GM12875 (cell line): Measurements from ENCODE around the gene RBM15B.
"Not testable (repeated sequence)": the region's sequence is repeated elsewhere in the genome, so short reads cannot be mapped to it uniquely, and the experiment has no call there.

Source experiments
- H3K4me3 ChIP-seq: one replicate; pipeline ENCODE4 v1.5.1; 2011; ENCODE audit warnings: low read depth, low read length, control low read depth
- TF ChIP-seq, protein P1 (sequence below): IDR thresholded peaks from 2 replicates; pipeline ENCODE4 v1.5.1; 2011; ENCODE audit warnings: low read depth, mild to moderate bottlenecking, control low read depth, inconsistent platforms, low read length, moderate library complexity, borderline replicate concordance; ENCODE audit not compliant: insufficient read depth

RBM15B gene

DNA sequence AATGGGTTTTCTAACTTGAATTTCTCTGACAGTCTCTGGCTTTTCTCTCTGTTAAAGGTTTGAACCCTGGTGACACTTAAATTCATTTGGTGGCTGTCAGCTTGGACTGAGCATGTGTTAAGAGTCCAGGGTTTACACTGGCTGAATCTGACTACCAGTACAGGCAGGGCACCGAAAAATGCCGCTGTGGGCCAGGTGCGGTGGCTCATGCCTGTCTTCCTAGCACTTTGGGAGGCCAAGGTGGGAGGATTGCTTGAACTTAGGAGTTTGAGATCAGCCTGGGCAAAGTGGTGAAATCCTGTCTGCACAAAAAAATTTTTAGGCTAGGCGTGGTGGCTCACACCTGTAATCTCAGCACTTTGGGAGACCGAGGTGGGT, 4.2 kb upstream of the RBM15B start:
- TF ChIP-seq, protein P1, sequence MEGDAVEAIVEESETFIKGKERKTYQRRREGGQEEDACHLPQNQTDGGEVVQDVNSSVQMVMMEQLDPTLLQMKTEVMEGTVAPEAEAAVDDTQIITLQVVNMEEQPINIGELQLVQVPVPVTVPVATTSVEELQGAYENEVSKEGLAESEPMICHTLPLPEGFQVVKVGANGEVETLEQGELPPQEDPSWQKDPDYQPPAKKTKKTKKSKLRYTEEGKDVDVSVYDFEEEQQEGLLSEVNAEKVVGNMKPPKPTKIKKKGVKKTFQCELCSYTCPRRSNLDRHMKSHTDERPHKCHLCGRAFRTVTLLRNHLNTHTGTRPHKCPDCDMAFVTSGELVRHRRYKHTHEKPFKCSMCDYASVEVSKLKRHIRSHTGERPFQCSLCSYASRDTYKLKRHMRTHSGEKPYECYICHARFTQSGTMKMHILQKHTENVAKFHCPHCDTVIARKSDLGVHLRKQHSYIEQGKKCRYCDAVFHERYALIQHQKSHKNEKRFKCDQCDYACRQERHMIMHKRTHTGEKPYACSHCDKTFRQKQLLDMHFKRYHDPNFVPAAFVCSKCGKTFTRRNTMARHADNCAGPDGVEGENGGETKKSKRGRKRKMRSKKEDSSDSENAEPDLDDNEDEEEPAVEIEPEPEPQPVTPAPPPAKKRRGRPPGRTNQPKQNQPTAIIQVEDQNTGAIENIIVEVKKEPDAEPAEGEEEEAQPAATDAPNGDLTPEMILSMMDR: no peak
- H3K4me3 ChIP-seq: peak overlapping the region; percentile 66

DNA sequence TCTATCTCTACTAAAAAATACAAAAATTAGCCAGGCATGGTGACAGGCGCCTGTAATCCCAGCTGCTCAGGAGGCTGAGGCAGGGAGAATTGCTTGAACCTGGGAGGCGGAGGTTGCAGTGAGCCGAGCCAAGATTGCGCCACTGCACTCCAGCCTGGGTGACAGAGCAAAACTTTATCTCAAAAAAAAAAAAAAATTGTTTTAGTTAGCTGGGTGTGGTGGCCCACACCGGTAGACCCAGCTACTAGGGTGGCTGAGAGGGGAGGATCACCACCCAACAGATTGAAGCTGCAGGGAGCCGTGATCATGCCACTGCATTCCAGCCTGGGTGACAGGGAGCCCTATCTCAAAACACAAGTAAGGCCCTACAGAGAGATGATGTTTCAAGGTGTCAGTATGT, 3.8 kb upstream of the RBM15B start:
- not testable (repeated sequence) for H3K4me3 ChIP-seq

DNA sequence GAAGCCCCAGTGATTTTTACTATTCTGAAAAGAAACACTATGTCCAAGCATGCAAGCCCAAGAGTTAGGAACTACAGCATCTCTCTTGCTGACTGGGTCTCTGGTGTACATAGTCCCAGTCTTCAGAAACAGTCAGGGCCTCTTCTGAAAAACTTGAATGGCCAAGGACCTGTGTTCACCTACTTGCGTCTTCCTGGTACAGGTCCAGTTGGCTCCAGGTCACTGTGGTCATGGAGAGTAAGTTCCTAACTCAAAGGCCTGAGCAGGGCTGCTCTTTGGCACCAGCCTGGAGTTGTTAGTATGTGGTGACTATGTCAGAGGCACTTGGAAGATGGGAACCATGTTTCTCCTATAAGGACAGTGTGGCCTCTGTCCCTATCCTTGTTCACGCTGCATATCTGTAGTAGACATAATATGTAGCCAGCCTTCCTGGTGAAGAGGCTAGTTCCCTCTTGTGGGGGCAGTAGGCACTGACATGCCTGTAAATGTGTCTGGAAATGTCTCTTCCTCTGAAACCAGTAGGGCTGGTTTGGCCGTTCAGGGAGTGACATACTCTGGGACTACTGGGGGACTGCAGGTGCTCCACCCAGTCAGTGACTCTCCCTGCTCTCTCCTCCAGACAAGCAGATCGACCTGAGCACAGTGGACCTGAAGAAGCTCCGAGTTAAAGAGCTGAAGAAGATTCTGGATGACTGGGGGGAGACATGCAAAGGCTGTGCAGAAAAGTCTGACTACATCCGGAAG, 2.6 kb upstream of the RBM15B start:
- no peak overlapping the region for H3K4me3 ChIP-seq
- TF ChIP-seq, protein P1: no peak

DNA sequence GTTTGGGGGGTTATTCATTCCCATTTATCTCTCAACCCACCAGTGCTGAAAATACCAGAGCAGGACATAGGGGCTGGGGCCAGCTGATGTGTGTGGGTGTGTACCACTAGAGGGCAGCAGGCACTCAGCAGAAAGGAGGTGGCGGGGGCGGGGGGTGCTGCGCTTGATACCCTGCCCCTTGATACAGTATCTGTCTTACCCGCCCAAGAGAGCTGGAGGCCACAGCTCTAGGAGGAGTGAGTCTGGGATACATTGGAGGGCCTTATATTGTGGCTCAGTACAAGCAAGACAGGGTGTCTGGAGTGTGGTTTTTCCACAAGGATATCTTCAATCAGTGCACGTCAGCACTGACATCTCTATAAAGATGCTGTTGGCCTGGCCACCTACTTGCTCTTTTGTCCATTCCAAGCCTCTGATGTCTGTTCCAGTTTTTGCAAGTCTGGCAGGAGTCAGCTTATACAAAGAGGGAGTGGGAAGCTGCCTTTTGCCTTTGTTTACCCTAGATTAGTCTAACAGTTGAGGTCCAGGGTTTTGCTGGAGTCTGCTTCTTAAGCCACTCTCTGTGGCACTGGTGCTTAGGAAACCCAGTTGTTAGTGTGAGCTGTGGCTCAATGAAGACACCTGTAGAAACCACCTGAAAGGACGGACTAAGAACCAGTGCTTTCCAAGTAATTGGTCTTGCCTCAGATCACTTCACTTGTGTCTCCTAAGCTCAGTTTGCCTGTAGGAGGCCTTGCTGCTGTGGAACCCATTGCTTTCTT, 1.5 kb upstream of the RBM15B start:
- no peak overlapping the region for H3K4me3 ChIP-seq
- TF ChIP-seq, protein P1: peak; percentile 87

DNA sequence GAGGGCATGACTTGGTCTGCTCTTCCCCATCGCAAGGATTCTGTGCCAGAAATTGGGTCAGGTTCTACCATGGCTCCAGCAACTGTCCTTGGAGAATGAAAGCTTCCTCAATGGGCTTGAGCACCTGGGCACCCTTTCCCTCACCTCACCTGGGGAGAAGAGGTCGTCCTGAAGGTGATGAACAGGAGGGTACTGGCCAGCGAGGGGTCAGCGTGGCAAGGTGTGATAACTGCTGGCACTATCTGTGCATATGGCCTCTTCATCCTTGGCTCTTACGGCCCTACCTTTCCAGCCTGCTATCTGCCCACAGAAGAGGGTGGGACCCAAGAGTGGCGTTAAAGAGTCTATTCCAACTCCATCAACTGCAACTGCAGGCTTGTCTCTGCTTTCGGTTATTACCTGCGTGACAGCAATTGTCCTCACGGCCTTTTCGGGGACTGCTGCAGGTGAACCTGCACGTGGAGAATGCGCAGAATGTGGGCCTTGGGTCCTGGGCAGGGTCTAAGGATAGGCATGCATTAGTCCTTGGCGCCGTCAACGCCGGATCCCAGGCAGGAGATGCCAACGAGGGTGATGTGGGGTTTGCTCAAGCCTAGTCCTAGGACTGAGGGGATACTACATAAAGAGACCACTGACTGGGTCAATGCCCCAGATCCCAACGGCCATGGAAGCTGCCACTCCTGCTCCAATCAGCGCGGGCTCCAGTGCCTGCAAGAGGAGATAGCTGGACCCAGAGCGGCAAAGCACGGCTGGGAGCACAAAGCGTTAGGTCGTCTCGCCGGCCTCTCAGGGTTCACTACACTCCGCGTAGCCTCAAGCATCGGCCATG, 625 bp upstream of the RBM15B start:
- TF ChIP-seq, protein P1: no peak
- H3K4me3 ChIP-seq: peak overlapping the region; percentile 36

DNA sequence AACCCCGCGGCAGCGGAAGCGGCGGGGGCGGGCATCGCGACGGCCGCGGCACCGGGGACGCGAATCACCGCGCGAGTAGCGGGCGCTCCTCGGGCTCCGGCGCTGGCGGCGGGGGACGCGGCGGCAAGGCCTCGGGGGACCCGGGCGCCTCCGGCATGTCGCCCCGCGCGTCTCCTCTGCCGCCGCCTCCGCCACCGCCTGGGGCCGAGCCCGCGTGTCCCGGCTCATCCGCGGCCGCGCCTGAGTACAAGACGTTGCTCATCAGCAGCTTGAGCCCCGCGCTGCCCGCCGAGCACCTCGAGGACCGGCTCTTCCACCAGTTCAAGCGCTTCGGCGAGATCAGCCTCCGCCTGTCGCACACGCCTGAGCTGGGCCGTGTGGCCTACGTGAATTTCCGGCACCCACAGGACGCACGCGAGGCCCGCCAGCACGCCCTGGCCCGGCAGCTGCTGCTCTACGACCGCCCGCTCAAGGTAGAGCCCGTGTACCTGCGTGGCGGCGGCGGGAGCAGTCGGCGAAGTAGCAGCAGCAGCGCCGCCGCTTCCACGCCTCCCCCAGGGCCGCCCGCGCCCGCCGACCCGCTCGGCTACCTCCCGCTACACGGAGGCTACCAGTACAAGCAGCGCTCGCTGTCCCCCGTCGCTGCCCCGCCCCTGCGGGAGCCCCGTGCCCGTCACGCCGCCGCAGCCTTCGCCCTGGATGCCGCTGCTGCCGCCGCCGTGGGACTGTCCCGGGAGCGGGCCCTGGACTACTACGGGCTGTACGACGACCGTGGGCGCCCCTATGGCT, 675 bp downstream of the RBM15B start:
- peak overlapping the region; percentile 57 for H3K4me3 ChIP-seq
- TF ChIP-seq, protein P1: no peak
